Measurements from ENCODE around the gene DNAH2.
"Not testable (repeated sequence)": the region's sequence is repeated elsewhere in the genome, so short reads cannot be mapped to it uniquely, and the experiment has no call there.

The DNAH2 gene

GRCh38 chr17:7780736-7781135 is 63.2 kb downstream of the DNAH2 start:
- DNase-seq: no peak

GRCh38 chr17:7781429-7781828 is 63.9 kb downstream of the DNAH2 start:
- DNase-seq: no peak

GRCh38 chr17:7782240-7782639 is 64.7 kb downstream of the DNAH2 start:
- no peak for DNase-seq

- no peak for DNase-seq
Measured at GRCh38 chr17:7786866-7787265, 69.3 kb downstream of the DNAH2 start.

- DNase-seq: no peak
Measured at GRCh38 chr17:7789131-7789530, 71.6 kb downstream of the DNAH2 start.

GRCh38 chr17:7790150-7790549 is 72.6 kb downstream of the DNAH2 start:
- no peak for DNase-seq

GRCh38 chr17:7792611-7793010 is 75.1 kb downstream of the DNAH2 start:
- no peak for DNase-seq

GRCh38 chr17:7794075-7794663 is 76.6 kb downstream of the DNAH2 start:
- DNase-seq: no peak

GRCh38 chr17:7797976-7798375 is 80.4 kb downstream of the DNAH2 start:
- no peak for DNase-seq

- no peak for DNase-seq
Measured at GRCh38 chr17:7798839-7799238, 81.3 kb downstream of the DNAH2 start.

- no peak for DNase-seq
Measured at GRCh38 chr17:7803981-7804380, 86.4 kb downstream of the DNAH2 start.

GRCh38 chr17:7806587-7806986 is 89.0 kb downstream of the DNAH2 start:
- no peak for DNase-seq

- DNase-seq: peak; percentile 44
Measured at GRCh38 chr17:7807206-7807605, 89.7 kb downstream of the DNAH2 start.

GRCh38 chr17:7809086-7809790 is 91.7 kb downstream of the DNAH2 start:
- no peak for DNase-seq

GRCh38 chr17:7809791-7810343 is 92.3 kb downstream of the DNAH2 start:
- not testable (repeated sequence) for DNase-seq

- DNase-seq: no peak
Measured at GRCh38 chr17:7811251-7811650, 93.7 kb downstream of the DNAH2 start.

GRCh38 chr17:7814969-7815368 is 97.4 kb downstream of the DNAH2 start:
- DNase-seq: no peak

- DNase-seq: no peak
Measured at GRCh38 chr17:7816926-7817642, 99.5 kb downstream of the DNAH2 start.

GRCh38 chr17:7817643-7817964 is 100.1 kb downstream of the DNAH2 start:
- DNase-seq: no peak

- no peak for DNase-seq
Measured at GRCh38 chr17:7818026-7818425, 100.5 kb downstream of the DNAH2 start.

GRCh38 chr17:7818746-7819645 is 101.5 kb downstream of the DNAH2 start:
- DNase-seq: no peak

GRCh38 chr17:7820231-7820630 is 102.7 kb downstream of the DNAH2 start:
- no peak for DNase-seq

- no peak for DNase-seq
Measured at GRCh38 chr17:7822126-7822525, 104.6 kb downstream of the DNAH2 start.

Data from activated effector memory CD4-positive, alpha-beta T cell treated with anti-CD3 and anti-CD28 coated beads, Interleukin-2, amount 50 U/mL, for 16 hours (primary cell).